Keratinocyte (primary cell): ENCODE data around the gene NOL9. TPM values are rescaled to one million over a fixed set of nuclear protein-coding genes. Genes with fewer than 3 reads are reported as not detected.

ENCODE experiments used
- DNase-seq: peaks from one replicate; pipeline ENCODE4 v3.0.0-alpha.2; 2011; ENCODE audit warnings: low read depth, missing footprints, low spot score
- FAIRE-seq: peaks from 2 replicates; lab custom pipeline; 2011; peaks lifted over from hg19 to GRCh38; lab: Jason Lieb, UNC
- H2AFZ ChIP-seq: 2 replicates; pipeline ENCODE4 v1.6.0; 2012; ENCODE audit warnings: low read length, control low read depth, inconsistent platforms; ENCODE audit not compliant: control insufficient read depth
- H3K27ac ChIP-seq: 2 replicates; pipeline ENCODE4 v1.5.1; 2011; ENCODE audit warnings: low read length; ENCODE audit not compliant: control insufficient read depth, insufficient read depth
- H3K27me3 ChIP-seq: 3 replicates; pipeline ENCODE4 v1.6.0; 2011; ENCODE audit warnings: low read length; ENCODE audit not compliant: control insufficient read depth, insufficient read depth; ENCODE audit errors: extremely low read depth
- H3K36me3 ChIP-seq, 2 experiments: 2 replicates in 1 of 2; 3 replicates in 1 of 2; pipeline ENCODE4 v1.5.1; 2011; ENCODE audit warnings: low read length in 2 of 2, mild to moderate bottlenecking in 1 of 2; ENCODE audit not compliant: control insufficient read depth in 2 of 2, insufficient read depth in 2 of 2; ENCODE audit errors: extremely low read depth in 1 of 2
- H3K4me1 ChIP-seq: 3 replicates; pipeline ENCODE4 v1.5.1; 2011; ENCODE audit warnings: low read length; ENCODE audit not compliant: control insufficient read depth, insufficient read depth; ENCODE audit errors: extremely low read depth
- H3K4me2 ChIP-seq: 3 replicates; pipeline ENCODE4 v1.6.0; 2011; ENCODE audit warnings: low read depth, low read length; ENCODE audit not compliant: control insufficient read depth, insufficient read depth; ENCODE audit errors: extremely low read depth
- H3K4me3 ChIP-seq, 3 experiments: fragments of 200-600 bp in 1 of 3; sonication (generic) in 1 of 3; 2 replicates in 2 of 3; 3 replicates in 1 of 3; pipeline ENCODE4 v1.5.1; 2011 to 2016; ENCODE audit warnings: low read length in 3 of 3, mild to moderate bottlenecking in 3 of 3, control low read depth in 2 of 3, inconsistent platforms in 1 of 3, low read depth in 1 of 3, mixed read lengths in 1 of 3, mixed run types in 1 of 3, moderate library complexity in 1 of 3; ENCODE audit not compliant: control insufficient read depth in 2 of 3, insufficient read depth in 2 of 3; ENCODE audit errors: extremely low read depth in 1 of 3
- H3K79me2 ChIP-seq: 2 replicates; pipeline ENCODE4 v1.6.0; 2012; ENCODE audit warnings: low read length; ENCODE audit not compliant: control insufficient read depth, insufficient read depth
- H3K9ac ChIP-seq: 3 replicates; pipeline ENCODE4 v1.6.0; 2011; ENCODE audit warnings: low read length; ENCODE audit not compliant: control insufficient read depth, insufficient read depth; ENCODE audit errors: extremely low read depth
- H3K9me1 ChIP-seq: 3 replicates; pipeline ENCODE4 v1.6.0; 2011; ENCODE audit warnings: low read length; ENCODE audit not compliant: control insufficient read depth, insufficient read depth; ENCODE audit errors: extremely low read depth
- H3K9me3 ChIP-seq: 2 replicates; pipeline ENCODE4 v1.5.1; 2012; ENCODE audit warnings: low read depth, low read length; ENCODE audit not compliant: control insufficient read depth
- H4K20me1 ChIP-seq: 3 replicates; pipeline ENCODE4 v1.6.0; 2011; ENCODE audit warnings: low read length; ENCODE audit not compliant: control insufficient read depth, insufficient read depth; ENCODE audit errors: extremely low read depth
- EZH2 ChIP-seq: IDR thresholded peaks from one replicate; pipeline ENCODE4 v1.6.1; 2012; ENCODE audit warnings: inconsistent platforms, mild to moderate bottlenecking, low read length, moderate library complexity
- dilution Hi-C: fragments of 300-500 bp; cut with MboI; formaldehyde crosslinking; loops from one replicate; pipeline ENCODE4 v1.7.0; 2020; ENCODE audit warnings: low sequenced_read_pairs; ENCODE audit not compliant: extremely low pct_ligation_motif_present
- polyA plus RNA-seq, 5 experiments: library from polyadenylated mRNA; depleted of rRNA in 3 of 5; stranded (reverse) in 3 of 5; stranded (forward) in 1 of 5; unstranded in 1 of 5; fragments of >200 nt; gene quantifications; 1 replicate in 1 of 5; 2 replicates in 3 of 5; 3 replicates in 1 of 5; pipeline versions ENCODE4 v1.2.1 to v1.2.3, GENCODE V29; 2011 to 2012; ENCODE audit warnings: missing spikeins in 2 of 5, low read depth in 1 of 5, low replicate concordance in 1 of 5
- TF ChIP-seq, protein P1 (sequence below), 3 experiments: IDR thresholded peaks in 1 of 3; conservative IDR thresholded peaks in 1 of 3; optimal IDR thresholded peaks in 1 of 3; 2 replicates in 2 of 3; 3 replicates in 1 of 3; pipeline versions ENCODE3 to v1.5.1; 2011; ENCODE audit warnings: low read length in 3 of 3, mild to moderate bottlenecking in 3 of 3, moderate library complexity in 2 of 3, control low read depth in 1 of 3, inconsistent platforms in 1 of 3; ENCODE audit not compliant: insufficient read depth in 2 of 3; ENCODE audit errors: extremely low read depth in 1 of 3

NOL9 gene
- polyA plus RNA-seq, 1 donor (not counting 4 experiments of a cell fraction or from before 2014, with no cell fraction given), result 24.6 TPM

DNA sequence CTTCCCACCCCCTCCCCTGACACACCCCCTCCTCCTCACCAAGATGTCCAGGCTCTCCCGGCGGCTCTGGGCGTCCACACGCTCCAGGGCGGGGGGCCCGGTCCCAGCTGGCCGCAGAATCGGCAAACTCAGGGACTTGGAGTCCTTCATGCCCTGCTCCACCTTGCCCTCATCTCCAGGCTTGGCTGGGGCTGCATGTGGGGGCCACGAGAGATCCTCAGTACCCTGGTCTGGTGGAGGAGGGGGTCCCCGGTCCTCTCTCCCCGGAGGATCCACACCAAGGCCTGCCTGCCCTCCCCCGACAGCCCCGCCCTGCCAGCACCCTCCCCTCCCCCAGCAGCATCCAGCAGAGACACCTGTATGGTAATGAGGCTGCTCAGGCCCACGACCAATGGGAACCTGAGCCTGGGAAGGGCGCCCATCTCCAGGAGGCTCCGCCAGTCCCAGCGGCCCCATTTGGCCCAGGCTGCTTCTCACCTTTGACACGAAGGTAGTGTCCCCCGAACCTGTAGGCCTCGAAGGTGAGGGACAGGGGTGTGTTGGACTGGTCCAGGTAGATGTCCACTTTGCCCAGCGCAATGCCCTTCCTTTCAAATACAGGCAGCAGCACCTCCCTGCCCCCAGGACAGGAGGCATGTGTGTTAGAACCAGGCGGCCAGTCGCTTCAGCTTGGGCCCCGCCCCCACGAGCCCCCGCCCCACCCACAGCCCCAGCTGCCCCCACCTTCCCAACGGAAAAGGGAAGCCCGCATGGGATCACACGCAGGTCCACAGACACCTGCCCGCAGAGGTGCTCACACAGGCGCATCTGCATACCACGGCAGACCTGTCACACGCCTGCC is 80.1 kb downstream of the NOL9 start:
- Histone ChIP-seq H3K27ac (no peak overlapping the region), H3K27me3 (no peaks in the 10 kb centered on the region), H3K4me2 (no peak overlapping the region), H3K9me1 (peaks cover 2% of the 10 kb centered on the region), H3K36me3 (peaks cover 25 to 39% of the 10 kb centered on the region in 2 experiments), H3K9ac (no peak overlapping the region), H3K9me3 (no peaks in the 10 kb centered on the region), H3K4me3 (no peak overlapping the region), H3K4me1 (peaks cover 20% of the 10 kb centered on the region), H2AFZ (no peak overlapping the region), H3K79me2 (no peaks in the 10 kb centered on the region), H4K20me1 (no peaks in the 10 kb centered on the region)
- no peak for FAIRE-seq
- dilution Hi-C loops, result no loop called here
- no peak for TF ChIP-seq EZH2
- TF ChIP-seq, protein P1, sequence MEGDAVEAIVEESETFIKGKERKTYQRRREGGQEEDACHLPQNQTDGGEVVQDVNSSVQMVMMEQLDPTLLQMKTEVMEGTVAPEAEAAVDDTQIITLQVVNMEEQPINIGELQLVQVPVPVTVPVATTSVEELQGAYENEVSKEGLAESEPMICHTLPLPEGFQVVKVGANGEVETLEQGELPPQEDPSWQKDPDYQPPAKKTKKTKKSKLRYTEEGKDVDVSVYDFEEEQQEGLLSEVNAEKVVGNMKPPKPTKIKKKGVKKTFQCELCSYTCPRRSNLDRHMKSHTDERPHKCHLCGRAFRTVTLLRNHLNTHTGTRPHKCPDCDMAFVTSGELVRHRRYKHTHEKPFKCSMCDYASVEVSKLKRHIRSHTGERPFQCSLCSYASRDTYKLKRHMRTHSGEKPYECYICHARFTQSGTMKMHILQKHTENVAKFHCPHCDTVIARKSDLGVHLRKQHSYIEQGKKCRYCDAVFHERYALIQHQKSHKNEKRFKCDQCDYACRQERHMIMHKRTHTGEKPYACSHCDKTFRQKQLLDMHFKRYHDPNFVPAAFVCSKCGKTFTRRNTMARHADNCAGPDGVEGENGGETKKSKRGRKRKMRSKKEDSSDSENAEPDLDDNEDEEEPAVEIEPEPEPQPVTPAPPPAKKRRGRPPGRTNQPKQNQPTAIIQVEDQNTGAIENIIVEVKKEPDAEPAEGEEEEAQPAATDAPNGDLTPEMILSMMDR (optimal IDR thresholded peaks at IDR 0.05 in 1 of 3, IDR thresholded peaks at IDR 0.05 in 1 of 3, conservative IDR thresholded peaks at IDR 0.05 in 1 of 3; ENCODE audit: extremely low read depth in 1 of 3, insufficient read depth in 2 of 3, low read length in 3 of 3), result no peak
- no peak for DNase-seq

DNA sequence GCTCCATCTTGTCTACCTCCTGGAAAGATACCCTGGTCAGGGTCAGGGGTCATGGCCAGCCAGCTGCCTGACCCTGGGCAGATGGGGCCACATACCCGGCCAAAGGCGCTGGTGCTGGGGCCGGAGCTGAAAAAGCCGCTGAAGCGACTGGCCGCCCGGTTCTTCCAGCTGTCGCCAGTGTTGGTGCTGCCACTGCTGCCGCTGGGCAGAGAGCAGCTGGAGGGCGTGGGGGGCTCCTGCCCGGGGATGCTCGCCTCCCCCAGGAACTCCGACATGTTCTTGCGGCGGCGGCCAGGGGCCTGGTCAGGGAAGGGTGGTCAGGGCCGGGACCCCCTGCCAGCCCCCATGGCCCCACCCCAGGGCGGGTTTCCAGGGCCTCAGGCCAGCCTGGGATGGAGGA is 81.2 kb downstream of the NOL9 start:
- Histone ChIP-seq H3K9ac (no peak overlapping the region), H3K27me3 (no peaks in the 10 kb centered on the region), H3K4me1 (peaks cover 17% of the 10 kb centered on the region), H3K4me3 (no peak overlapping the region), H3K27ac (no peak overlapping the region), H3K36me3 (peaks cover 35 to 43% of the 10 kb centered on the region in 2 experiments), H4K20me1 (no peaks in the 10 kb centered on the region), H3K9me3 (no peaks in the 10 kb centered on the region), H3K4me2 (no peak overlapping the region), H3K79me2 (no peaks in the 10 kb centered on the region), H3K9me1 (peaks cover 2% of the 10 kb centered on the region), H2AFZ (no peak overlapping the region)
- dilution Hi-C loops, result no loop called here
- FAIRE-seq, result no peak
- TF ChIP-seq EZH2, result no peak
- TF ChIP-seq, protein P1 (optimal IDR thresholded peaks at IDR 0.05 in 1 of 3, IDR thresholded peaks at IDR 0.05 in 1 of 3, conservative IDR thresholded peaks at IDR 0.05 in 1 of 3; ENCODE audit: extremely low read depth in 1 of 3, insufficient read depth in 2 of 3, low read length in 3 of 3), result no peak
- DNase-seq, result no peak
